LNCAP (cell line): ENCODE measurements around the gene NME4.

Experiments used
- CTCF ChIP-seq: fragments of 450-650 bp; IDR thresholded peaks from 2 replicates; pipeline ENCODE4 v1.5.1; 2017; ENCODE audit warnings: mild to moderate bottlenecking

NME4 gene

GRCh38 chr16:397135-397661 is at the start of gene NME4:
NME4 (plus strand) TSS chr16:397199; CDS start chr16:397223, 24 bp downstream.
- TF ChIP-seq CTCF, result no peak

GRCh38 chr16:347203-347602 is 49.8 kb upstream of the NME4 start:
- TF ChIP-seq CTCF, result no peak

GRCh38 chr16:349211-349610 is 47.8 kb upstream of the NME4 start:
- no peak for TF ChIP-seq CTCF

GRCh38 chr16:350203-350602 is 46.8 kb upstream of the NME4 start:
- no peak for TF ChIP-seq CTCF

- TF ChIP-seq CTCF, result no peak
Observed at GRCh38 chr16:351804-352520, 45.0 kb upstream of the NME4 start.

- TF ChIP-seq CTCF, result peak; percentile 55
Observed at GRCh38 chr16:352547-353403, 44.2 kb upstream of the NME4 start, which contains the start of gene AXIN1. AXIN1 (minus strand) TSS chr16:352723; CDS start chr16:347025, 5,698 bp downstream.

GRCh38 chr16:353404-354290 is 43.4 kb upstream of the NME4 start:
- no peak for TF ChIP-seq CTCF
